Retinal pigment epithelial cell (primary cell): ENCODE measurements around the gene ATP2C2.

Experiments
- DNase-seq: peaks from one replicate; pipeline ENCODE4 v3.0.0-alpha.2; 2010; ENCODE audit warnings: low read depth
- H3K4me3 ChIP-seq: 2 replicates; pipeline ENCODE4 v1.5.1; 2011; ENCODE audit warnings: mild to moderate bottlenecking, low read length, control low read depth, moderate library complexity
- TF ChIP-seq, protein P1 (sequence below): conservative IDR thresholded peaks from 2 replicates; pipeline ENCODE4 v1.5.1; 2011; ENCODE audit warnings: low read depth, low read length, control low read depth, inconsistent platforms

The ATP2C2 gene

DNA sequence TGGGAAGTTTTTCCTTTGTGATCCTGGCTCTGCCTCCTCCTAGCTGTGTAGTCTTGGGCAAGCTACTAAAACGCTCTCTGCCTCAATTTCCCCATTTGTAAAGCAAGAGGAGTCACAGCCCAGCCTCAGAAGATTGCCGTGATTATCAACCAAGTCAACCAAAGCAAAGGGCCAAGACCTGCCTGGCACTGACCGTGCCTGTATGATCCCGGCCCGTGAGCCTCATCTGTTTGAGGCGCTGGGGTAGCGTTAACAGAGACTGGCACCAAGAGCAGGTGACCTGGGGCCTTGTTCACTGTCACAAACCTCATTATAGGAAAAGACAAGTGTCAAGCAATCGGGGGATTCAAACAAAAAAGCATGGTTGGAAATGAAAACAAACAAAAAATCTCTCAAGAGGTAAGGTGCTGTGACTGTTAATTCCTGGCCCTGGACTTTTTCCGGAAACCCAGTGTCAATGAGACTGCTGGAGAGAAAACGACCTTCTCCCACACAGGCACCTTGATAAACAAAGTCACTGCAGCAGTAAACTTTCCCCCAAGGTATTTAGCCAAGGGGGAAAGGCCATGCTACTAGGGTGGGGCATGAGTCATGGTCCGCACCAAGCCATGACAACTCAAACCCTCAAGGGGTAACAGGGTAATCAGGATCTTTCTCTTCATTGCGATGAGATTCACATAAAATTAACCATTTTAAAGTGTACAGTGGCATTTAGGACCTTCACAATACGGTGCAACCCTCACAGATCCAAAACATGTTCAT lies 130.7 kb downstream of the ATP2C2 start:
- TF ChIP-seq, protein P1, sequence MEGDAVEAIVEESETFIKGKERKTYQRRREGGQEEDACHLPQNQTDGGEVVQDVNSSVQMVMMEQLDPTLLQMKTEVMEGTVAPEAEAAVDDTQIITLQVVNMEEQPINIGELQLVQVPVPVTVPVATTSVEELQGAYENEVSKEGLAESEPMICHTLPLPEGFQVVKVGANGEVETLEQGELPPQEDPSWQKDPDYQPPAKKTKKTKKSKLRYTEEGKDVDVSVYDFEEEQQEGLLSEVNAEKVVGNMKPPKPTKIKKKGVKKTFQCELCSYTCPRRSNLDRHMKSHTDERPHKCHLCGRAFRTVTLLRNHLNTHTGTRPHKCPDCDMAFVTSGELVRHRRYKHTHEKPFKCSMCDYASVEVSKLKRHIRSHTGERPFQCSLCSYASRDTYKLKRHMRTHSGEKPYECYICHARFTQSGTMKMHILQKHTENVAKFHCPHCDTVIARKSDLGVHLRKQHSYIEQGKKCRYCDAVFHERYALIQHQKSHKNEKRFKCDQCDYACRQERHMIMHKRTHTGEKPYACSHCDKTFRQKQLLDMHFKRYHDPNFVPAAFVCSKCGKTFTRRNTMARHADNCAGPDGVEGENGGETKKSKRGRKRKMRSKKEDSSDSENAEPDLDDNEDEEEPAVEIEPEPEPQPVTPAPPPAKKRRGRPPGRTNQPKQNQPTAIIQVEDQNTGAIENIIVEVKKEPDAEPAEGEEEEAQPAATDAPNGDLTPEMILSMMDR: no peak
- DNase-seq: no peak
- H3K4me3 ChIP-seq: no peak overlapping the region

DNA sequence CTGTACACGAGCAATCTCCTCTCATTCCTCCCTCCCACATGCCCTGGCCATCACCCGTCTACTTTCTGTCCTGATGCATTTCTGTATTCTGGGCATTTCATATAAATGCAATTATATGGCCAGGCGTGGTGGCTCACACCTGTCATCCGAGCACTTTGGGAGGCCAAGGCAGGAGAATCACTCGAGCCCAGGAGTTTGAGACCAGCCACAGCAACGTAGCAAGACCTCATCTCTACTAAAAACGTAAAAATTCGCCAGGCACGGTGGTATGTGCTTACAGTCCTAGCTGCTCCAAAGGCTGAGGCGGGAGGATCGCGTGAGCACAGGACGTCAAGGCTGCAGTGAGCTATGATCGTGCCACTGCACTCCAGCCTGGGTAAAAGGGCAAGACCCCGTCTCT lies 131.3 kb downstream of the ATP2C2 start:
- TF ChIP-seq, protein P1: no peak
- no peak overlapping the region for H3K4me3 ChIP-seq
- DNase-seq: no peak

DNA sequence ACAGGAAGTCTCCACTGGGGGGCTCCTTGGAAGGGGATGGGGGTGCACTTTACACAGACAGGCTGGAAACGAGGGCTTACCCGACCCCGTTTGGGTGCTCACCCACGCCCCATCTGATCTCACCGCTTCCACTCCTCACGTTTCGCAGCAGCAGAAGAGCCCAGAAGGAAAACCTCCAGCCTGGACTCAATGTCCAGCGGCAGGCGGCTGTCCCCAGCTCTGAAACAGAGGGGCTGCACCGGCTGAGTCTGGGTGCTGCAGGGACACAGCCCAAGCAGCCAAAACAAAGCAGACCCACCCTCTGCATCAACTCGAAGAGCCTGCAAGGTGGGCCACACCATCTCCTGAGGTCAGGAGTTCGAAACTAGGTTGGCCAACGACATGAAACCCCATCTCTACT lies 132.2 kb downstream of the ATP2C2 start:
- H3K4me3 ChIP-seq: no peak overlapping the region
- no peak for DNase-seq
- TF ChIP-seq, protein P1: no peak

DNA sequence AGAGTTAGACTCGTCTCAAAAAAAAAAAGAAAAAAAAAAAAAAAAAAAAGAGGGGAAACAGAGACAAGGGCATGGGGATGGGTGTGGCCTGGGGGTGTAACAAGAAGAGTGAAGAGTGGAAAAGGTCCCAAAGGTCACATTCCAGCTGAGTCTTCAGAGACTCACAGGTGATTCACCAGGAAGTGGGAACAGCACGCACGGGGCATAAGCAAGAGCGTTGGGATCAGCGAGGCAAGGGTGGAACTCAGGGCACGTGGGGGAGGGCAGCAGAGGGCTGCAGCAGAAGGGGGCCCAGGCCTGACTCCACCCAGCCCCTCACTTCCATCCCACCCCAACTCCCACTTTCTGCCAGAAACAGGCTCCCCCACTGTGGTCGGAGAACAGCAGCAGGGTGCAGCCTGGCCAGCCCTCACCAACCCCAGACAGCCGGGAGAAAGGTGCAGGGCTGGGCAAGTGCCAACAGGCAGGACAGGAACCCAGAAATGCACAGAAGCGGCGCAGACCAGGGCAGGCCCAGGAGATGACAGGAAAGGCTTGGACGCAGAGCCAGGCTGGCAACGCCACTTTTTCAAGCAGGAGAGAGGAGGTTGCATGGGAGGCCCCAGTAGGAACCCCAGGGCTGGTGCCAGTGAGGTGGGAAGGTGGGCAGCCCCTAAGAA lies 132.9 kb downstream of the ATP2C2 start:
- no peak overlapping the region for H3K4me3 ChIP-seq
- DNase-seq: no peak
- TF ChIP-seq, protein P1: no peak

DNA sequence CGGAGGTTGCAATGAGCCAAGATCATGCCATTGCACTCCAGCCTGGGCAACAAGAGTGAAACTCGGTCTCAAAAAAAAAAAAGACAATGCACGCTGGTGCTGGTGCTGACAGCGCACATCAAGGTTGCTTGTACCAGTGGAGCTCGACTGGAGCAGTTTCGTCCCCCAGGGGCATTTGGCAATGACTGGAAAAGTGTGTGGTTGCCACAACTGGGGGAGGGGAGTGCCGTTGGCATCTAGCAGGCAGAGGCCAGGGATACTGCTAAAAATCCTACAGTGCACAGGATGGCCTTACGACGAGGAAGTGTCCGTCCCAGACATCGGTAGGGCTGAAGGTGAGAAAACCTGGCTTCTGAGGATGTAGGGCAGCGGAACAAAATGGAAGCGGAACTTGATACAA lies 133.7 kb downstream of the ATP2C2 start:
- TF ChIP-seq, protein P1: no peak
- DNase-seq: no peak

DNA sequence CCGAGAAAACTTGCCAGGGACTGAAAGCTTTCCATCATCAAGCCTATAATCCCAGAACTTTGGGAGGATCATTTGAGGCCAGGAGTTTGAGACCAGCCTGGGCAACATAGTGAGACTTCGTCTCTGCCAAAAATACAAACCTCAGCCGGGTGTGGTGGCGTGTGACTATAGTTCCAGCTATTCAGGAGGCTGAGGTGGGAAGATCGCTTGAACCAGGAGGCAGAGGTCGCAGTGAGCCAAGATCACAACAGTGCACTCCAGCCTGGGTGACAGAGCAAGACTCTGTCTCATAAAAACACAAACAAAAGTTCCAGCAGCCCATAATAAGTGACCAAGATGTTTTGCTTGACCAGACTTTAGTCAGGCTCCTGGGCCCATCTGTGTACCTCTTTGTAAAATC lies 134.2 kb downstream of the ATP2C2 start:
- no peak for DNase-seq
- no peak overlapping the region for H3K4me3 ChIP-seq

More for the DNA sequence above, 133.7 kb downstream of the ATP2C2 start:
- no peak overlapping the region for H3K4me3 ChIP-seq

More for the DNA sequence above, 134.2 kb downstream of the ATP2C2 start:
- TF ChIP-seq, protein P1: no peak
